HG03378 (cell line): ENCODE measurements around the gene TBC1D7.

Source experiments
- ATAC-seq: cut with Tn5 transposase; IDR thresholded peaks from one replicate; pipeline ENCODE4 v1.9.1; 2021; ENCODE audit warnings: mild to moderate bottlenecking, moderate library complexity; ENCODE audit not compliant: unreplicated experiment

The TBC1D7 gene

GRCh38 chr6:13273931-13274706, 54.2 kb downstream of the TBC1D7 start:
- peak; percentile 60 for ATAC-seq

- no peak for ATAC-seq
Measured at GRCh38 chr6:13273202-13273930, 55.0 kb downstream of the TBC1D7 start.

- ATAC-seq: peak; percentile 44
Measured at GRCh38 chr6:13272131-13273046, 55.9 kb downstream of the TBC1D7 start.

- no peak for ATAC-seq
Measured at GRCh38 chr6:13268913-13269518, 59.3 kb downstream of the TBC1D7 start.

GRCh38 chr6:13267142-13267651, 61.1 kb downstream of the TBC1D7 start:
- ATAC-seq: no peak

GRCh38 chr6:13263669-13264068, 64.7 kb downstream of the TBC1D7 start:
- ATAC-seq: no peak

- no peak for ATAC-seq
Measured at GRCh38 chr6:13262302-13263230, 65.8 kb downstream of the TBC1D7 start.

GRCh38 chr6:13261464-13261994, 66.8 kb downstream of the TBC1D7 start:
- peak; percentile 53 for ATAC-seq

GRCh38 chr6:13260831-13261230, 67.5 kb downstream of the TBC1D7 start:
- no peak for ATAC-seq

GRCh38 chr6:13260101-13260598, 68.2 kb downstream of the TBC1D7 start:
- ATAC-seq: no peak

- ATAC-seq: peak; percentile 58
Measured at GRCh38 chr6:13259393-13259792, 68.9 kb downstream of the TBC1D7 start.

GRCh38 chr6:13256266-13257001, 71.9 kb downstream of the TBC1D7 start:
- no peak for ATAC-seq
